IPS-18a (cell line): ENCODE measurements around the gene LEFTY1.
"Not testable (repeated sequence)": the region's sequence is repeated elsewhere in the genome, so short reads cannot be mapped to it uniquely, and the experiment has no call there.

Source experiments
- H3K27ac ChIP-seq: one replicate; pipeline ENCODE4 v1.5.1; 2013; ENCODE audit warnings: low read length
- H3K27me3 ChIP-seq: one replicate; pipeline ENCODE4 v1.6.1; 2013; ENCODE audit warnings: mild to moderate bottlenecking, low read length; ENCODE audit not compliant: control insufficient read depth, insufficient read depth
- H3K36me3 ChIP-seq: one replicate; pipeline ENCODE4 v1.6.1; 2013; ENCODE audit warnings: low read depth, low read length; ENCODE audit not compliant: control insufficient read depth
- H3K4me1 ChIP-seq: one replicate; pipeline ENCODE4 v1.6.1; 2013; ENCODE audit warnings: low read depth, low read length; ENCODE audit not compliant: control insufficient read depth
- H3K4me3 ChIP-seq: one replicate; pipeline ENCODE4 v1.5.1; 2013; ENCODE audit warnings: low read length
- H3K9ac ChIP-seq: one replicate; pipeline ENCODE4 v1.6.1; 2013; ENCODE audit warnings: mild to moderate bottlenecking, low read length, moderate library complexity
- H3K9me3 ChIP-seq: one replicate; pipeline ENCODE4 v1.6.1; 2013; ENCODE audit warnings: low read depth, low read length; ENCODE audit not compliant: control insufficient read depth

LEFTY1 gene

DNA sequence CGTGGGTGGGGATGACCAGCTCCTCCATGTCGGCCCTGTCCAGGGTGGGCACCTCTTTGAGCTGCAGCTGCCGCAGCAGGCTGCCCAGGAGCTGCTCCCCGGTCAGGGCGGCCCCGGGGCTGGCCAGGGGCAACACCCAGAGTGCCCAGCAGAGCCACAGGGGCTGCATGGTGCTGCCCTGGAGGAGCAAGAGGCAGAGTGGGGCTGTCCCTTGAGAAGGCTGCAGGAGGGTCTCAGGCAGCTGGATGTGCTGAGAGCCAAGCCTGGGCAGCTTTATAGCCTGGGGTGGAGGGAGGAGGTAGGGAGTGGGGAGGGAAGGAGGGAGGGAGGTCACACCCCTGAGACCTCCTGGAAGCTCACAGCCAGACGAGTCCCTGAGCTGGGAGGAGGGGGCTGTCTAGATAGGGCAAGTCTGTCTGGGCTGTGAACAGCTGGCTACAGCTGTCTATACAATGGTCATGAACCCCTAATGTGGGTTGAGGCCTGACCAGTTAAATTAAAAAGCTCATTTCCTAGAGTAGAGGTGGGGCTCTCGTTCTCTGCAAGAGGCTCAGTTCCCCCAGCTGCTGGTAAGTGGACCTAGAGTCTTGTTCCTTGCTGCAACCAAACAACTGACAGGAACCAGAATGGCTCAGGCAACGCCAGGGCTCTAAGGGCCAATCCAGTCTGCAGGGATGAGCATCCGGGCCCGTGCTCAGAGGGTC is at the start of gene LEFTY1:
Gene LEFTY1, minus strand, starts transcription at position 249 of the 704 bp plus-strand sequence. Its CDS starts 80 bp downstream, at position 169.
- H3K36me3 ChIP-seq: no peaks in the 10 kb centered on the region
- peaks cover 24% of the 10 kb centered on the region for H3K27me3 ChIP-seq
- no peak within 1 kb of the TSS for H3K27ac ChIP-seq
- H3K4me1 ChIP-seq: peaks cover 16% of the 10 kb centered on the region
- H3K9me3 ChIP-seq: no peaks in the 10 kb centered on the region
- H3K4me3 ChIP-seq: no peak within 1 kb of the TSS
- H3K9ac ChIP-seq: no peak within 1 kb of the TSS

- Histone ChIP-seq H3K9ac (no peak overlapping the region), H3K27ac (no peak overlapping the region), H3K36me3 (no peaks in the 10 kb centered on the region), H3K9me3 (no peaks in the 10 kb centered on the region), H3K4me3 (no peak overlapping the region), H3K4me1 (no peaks in the 10 kb centered on the region), H3K27me3 (peaks cover 10% of the 10 kb centered on the region)
Measured at GRCh38 chr1:225937048-225937968, 48.4 kb upstream of the LEFTY1 start.

DNA sequence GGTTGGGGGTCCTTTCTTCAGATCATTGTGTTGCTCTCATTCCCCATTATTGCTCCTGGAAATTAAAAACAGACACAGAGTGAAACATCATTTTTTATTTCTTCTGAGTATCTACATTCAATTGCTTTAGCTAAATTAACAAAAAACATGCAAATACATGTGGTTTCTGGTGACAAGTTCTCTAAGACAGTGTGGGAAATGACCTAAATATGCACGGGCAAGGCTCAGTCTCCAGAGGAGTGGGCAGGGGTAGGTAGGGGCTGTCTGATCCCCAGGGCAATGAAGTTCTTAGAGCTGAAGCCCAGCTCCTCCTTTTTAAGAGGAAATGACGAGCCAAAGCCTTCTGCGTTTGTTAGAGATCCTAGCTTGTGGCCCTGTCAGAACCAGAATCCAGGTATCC is 47.6 kb upstream of the LEFTY1 start:
- Histone ChIP-seq H3K36me3 (no peaks in the 10 kb centered on the region), H3K4me3 (no peak overlapping the region), H3K27me3 (peaks cover 10% of the 10 kb centered on the region), H3K9ac (no peak overlapping the region), H3K27ac (no peak overlapping the region), H3K4me1 (no peaks in the 10 kb centered on the region), H3K9me3 (no peaks in the 10 kb centered on the region)

DNA sequence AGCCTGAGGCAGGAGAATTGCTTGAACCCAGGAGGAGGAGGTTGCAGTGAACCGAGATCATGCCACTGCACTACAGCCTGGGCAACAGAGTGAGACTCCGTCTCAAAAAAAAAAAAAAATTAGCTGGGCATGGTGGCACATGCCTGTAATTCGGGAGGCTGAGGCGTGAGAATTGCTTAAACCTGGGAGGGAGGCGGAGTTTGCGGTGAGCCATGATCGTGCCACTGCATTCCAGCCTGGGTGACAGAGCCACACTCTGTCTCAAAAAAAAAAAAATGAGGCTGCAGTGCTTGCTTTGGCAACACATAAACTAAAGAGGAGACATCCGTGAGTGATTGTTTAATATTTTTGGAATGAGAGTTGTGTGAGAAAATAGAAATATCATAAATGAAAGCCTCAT is 47.1 kb upstream of the LEFTY1 start:
- not testable (repeated sequence) for H3K36me3 ChIP-seq, H3K27me3 ChIP-seq, H3K27ac ChIP-seq, H3K9me3 ChIP-seq, H3K4me1 ChIP-seq, H3K4me3 ChIP-seq, H3K9ac ChIP-seq

GRCh38 chr1:225934711-225935110 is 45.8 kb upstream of the LEFTY1 start:
- H3K27me3 ChIP-seq: no peaks in the 10 kb centered on the region
- no peak overlapping the region for H3K4me3 ChIP-seq
- no peaks in the 10 kb centered on the region for H3K9me3 ChIP-seq
- H3K9ac ChIP-seq: no peak overlapping the region
- no peaks in the 10 kb centered on the region for H3K4me1 ChIP-seq
- H3K27ac ChIP-seq: no peak overlapping the region
- no peaks in the 10 kb centered on the region for H3K36me3 ChIP-seq

DNA sequence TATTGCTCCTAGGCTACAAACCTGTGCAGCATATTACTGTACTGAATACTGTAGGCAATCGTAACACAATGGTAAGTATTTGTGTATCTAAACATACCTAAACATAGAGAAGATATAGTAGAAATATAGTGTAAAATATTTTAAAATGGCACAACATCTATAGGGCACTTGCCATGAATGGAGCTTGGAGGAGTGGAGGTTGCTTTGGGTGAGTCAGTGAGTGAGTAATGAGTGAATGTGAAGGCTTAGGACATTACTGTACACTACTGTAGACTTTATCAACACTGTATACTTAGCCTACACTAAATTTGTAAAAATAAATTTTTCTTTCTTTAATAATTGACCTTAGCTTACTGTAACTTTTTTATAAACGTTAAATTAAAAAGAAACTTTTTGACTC is 44.1 kb upstream of the LEFTY1 start:
- Histone ChIP-seq H3K36me3 (no peaks in the 10 kb centered on the region), H3K9me3 (no peaks in the 10 kb centered on the region), H3K27ac (no peak overlapping the region), H3K4me3 (no peak overlapping the region), H3K27me3 (no peaks in the 10 kb centered on the region), H3K9ac (no peak overlapping the region), H3K4me1 (no peaks in the 10 kb centered on the region)

GRCh38 chr1:225931270-225932136 is 42.6 kb upstream of the LEFTY1 start:
- H3K4me1 ChIP-seq: no peaks in the 10 kb centered on the region
- no peaks in the 10 kb centered on the region for H3K36me3 ChIP-seq
- no peaks in the 10 kb centered on the region for H3K9me3 ChIP-seq
- H3K4me3 ChIP-seq: no peak overlapping the region
- no peak overlapping the region for H3K27ac ChIP-seq
- H3K9ac ChIP-seq: no peak overlapping the region
- H3K27me3 ChIP-seq: no peaks in the 10 kb centered on the region

DNA sequence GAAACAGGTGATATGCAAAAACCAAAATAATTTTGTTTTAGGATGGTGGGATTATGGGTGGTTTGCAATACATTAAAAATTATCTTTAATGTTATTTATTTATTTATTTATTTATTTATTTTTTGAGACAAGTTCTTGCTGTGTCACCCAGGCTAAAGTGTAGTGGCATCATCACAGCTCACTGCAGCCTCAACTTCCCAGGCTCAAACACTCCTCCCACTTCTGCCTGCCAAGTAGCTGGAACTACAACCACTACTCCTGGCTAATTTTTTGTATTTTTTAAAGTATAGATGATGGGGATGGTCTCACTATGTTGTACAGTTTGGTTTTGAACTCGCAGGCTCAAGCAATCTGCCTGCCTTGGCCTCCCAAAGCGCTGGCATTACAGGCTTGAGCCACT is 41.6 kb upstream of the LEFTY1 start:
- H3K27me3 ChIP-seq: no peaks in the 10 kb centered on the region
- no peak overlapping the region for H3K9ac ChIP-seq
- no peaks in the 10 kb centered on the region for H3K9me3 ChIP-seq
- H3K4me1 ChIP-seq: no peaks in the 10 kb centered on the region
- H3K4me3 ChIP-seq: no peak overlapping the region
- no peak overlapping the region for H3K27ac ChIP-seq
- H3K36me3 ChIP-seq: no peaks in the 10 kb centered on the region

DNA sequence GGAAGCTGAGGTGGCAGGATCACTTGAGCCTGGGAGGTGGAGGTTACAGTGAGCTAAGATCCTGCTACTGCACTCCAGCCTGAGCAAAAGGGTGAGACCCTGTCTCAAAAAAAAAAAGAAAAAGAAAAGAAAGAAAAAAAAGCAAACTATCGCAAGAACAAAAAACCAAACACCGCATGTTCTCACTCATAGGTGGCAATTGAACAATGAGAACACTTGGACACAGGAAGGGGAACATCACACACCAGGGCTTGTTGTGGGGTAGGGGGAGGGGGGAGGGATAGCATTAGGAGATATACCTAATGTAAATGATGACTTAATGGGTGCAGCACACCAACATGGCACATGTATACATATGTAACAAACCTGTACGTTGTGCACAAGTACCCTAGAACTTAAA is 40.5 kb upstream of the LEFTY1 start:
- H3K27me3 ChIP-seq, H3K4me3 ChIP-seq, H3K9ac ChIP-seq, H3K36me3 ChIP-seq, H3K27ac ChIP-seq, H3K9me3 ChIP-seq, H3K4me1 ChIP-seq: not testable (repeated sequence)

- Histone ChIP-seq H3K9ac (no peak overlapping the region), H3K27me3 (no peaks in the 10 kb centered on the region), H3K27ac (no peak overlapping the region), H3K4me1 (no peaks in the 10 kb centered on the region), H3K36me3 (no peaks in the 10 kb centered on the region), H3K4me3 (no peak overlapping the region), H3K9me3 (no peaks in the 10 kb centered on the region)
Measured at GRCh38 chr1:225928186-225929175, 39.5 kb upstream of the LEFTY1 start.
